Measurements from ENCODE around the gene TTC7B. TPM values are rescaled to one million over a fixed set of nuclear protein-coding genes. Genes with fewer than 3 reads are reported as not detected.

The TTC7B gene
- total and polyA plus RNA-seq, 2 donors (not counting 1 experiment from before 2014, with no cell fraction given) = 18.8 to 37.5 TPM

DNA sequence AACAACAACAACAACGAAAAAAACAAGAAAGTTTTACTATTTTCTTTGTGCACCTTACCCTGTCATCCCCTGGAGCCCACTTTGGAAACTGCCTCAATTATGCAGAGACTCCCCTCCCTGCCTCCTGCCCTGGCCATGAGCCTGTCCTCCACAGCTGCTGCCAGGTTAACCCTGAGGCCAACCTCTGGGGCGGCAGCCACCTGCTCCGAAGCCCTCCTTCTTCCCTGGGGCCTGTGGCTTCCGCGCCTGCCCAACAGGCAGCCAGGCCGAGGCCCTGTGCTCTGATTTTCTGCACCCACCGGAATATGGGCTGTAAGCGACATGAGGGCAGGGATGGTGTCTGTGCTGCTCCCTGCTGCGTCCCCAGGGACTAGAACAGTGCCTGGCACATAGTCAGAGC is 236.4 kb downstream of the TTC7B start:
- Histone ChIP-seq H4K20me1 (ENCODE audit: control insufficient read depth, extremely low read depth, insufficient read depth, low read length) (no peaks in the 10 kb centered on the region), H3K36me3 (ENCODE audit: control insufficient read depth, insufficient read depth, low read length) (peaks cover 2% of the 10 kb centered on the region), H3K4me2 (ENCODE audit: extremely low read depth, insufficient read depth, low read length) (no peak overlapping the region), H2AFZ (ENCODE audit: low read length) (no peak overlapping the region), H3K27me3 (ENCODE audit: control insufficient read depth, insufficient read depth, low read length) (no peaks in the 10 kb centered on the region), H3K9me3 (ENCODE audit: control insufficient read depth, insufficient read depth, low read depth, low read length) (no peaks in the 10 kb centered on the region), H3K4me3 (replicated peaks in 1 of 4; ENCODE audit: control extremely low read depth in 1 of 4, insufficient read depth in 1 of 4, low read depth in 3 of 4, low read length in 4 of 4) (no peak overlapping the region), H3K4me1 (ENCODE audit: control insufficient read depth, extremely low read depth, insufficient read depth, low read length) (no peaks in the 10 kb centered on the region), H3K79me2 (ENCODE audit: control insufficient read depth, insufficient read depth, low read length) (no peaks in the 10 kb centered on the region), H3K9ac (ENCODE audit: insufficient read depth, low read length) (no peak overlapping the region), H3K27ac (ENCODE audit: insufficient read depth, low read length) (no peak overlapping the region)
- DNase-seq (ENCODE audit: low read depth in 2 of 2) = no peak
- TF ChIP-seq, protein P1, sequence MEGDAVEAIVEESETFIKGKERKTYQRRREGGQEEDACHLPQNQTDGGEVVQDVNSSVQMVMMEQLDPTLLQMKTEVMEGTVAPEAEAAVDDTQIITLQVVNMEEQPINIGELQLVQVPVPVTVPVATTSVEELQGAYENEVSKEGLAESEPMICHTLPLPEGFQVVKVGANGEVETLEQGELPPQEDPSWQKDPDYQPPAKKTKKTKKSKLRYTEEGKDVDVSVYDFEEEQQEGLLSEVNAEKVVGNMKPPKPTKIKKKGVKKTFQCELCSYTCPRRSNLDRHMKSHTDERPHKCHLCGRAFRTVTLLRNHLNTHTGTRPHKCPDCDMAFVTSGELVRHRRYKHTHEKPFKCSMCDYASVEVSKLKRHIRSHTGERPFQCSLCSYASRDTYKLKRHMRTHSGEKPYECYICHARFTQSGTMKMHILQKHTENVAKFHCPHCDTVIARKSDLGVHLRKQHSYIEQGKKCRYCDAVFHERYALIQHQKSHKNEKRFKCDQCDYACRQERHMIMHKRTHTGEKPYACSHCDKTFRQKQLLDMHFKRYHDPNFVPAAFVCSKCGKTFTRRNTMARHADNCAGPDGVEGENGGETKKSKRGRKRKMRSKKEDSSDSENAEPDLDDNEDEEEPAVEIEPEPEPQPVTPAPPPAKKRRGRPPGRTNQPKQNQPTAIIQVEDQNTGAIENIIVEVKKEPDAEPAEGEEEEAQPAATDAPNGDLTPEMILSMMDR (conservative IDR thresholded peaks at IDR 0.05 in 1 of 2, IDR thresholded peaks at IDR 0.05 in 1 of 2; ENCODE audit: low read depth in 1 of 2, low read length in 2 of 2) = no peak

- H3K9ac ChIP-seq (ENCODE audit: insufficient read depth, low read length) = no peak overlapping the region
- no peak for TF ChIP-seq EZH2 (IDR thresholded peaks at IDR 0.05; ENCODE audit: low read length, missing control alignments)
- TF ChIP-seq, protein P1 (conservative IDR thresholded peaks at IDR 0.05 in 1 of 2, IDR thresholded peaks at IDR 0.05 in 1 of 2; ENCODE audit: low read depth in 1 of 2, low read length in 2 of 2) = no peak
- H4K20me1 ChIP-seq (ENCODE audit: control insufficient read depth, extremely low read depth, insufficient read depth, low read length) = no peaks in the 10 kb centered on the region
- no peak overlapping the region for H2AFZ ChIP-seq (ENCODE audit: low read length)
- no peak overlapping the region for H3K4me2 ChIP-seq (ENCODE audit: extremely low read depth, insufficient read depth, low read length)
- peaks cover 2% of the 10 kb centered on the region for H3K36me3 ChIP-seq (ENCODE audit: control insufficient read depth, insufficient read depth, low read length)
- H3K9me3 ChIP-seq (ENCODE audit: control insufficient read depth, insufficient read depth, low read depth, low read length) = no peaks in the 10 kb centered on the region
- H3K4me1 ChIP-seq (ENCODE audit: control insufficient read depth, extremely low read depth, insufficient read depth, low read length) = no peaks in the 10 kb centered on the region
- no peak overlapping the region for H3K4me3 ChIP-seq (replicated peaks in 1 of 4; ENCODE audit: control extremely low read depth in 1 of 4, insufficient read depth in 1 of 4, low read depth in 3 of 4, low read length in 4 of 4)
- H3K27me3 ChIP-seq (ENCODE audit: control insufficient read depth, insufficient read depth, low read length) = no peaks in the 10 kb centered on the region
- H3K27ac ChIP-seq (ENCODE audit: insufficient read depth, low read length) = no peak overlapping the region
- DNase-seq (ENCODE audit: low read depth in 2 of 2) = no peak
- no peaks in the 10 kb centered on the region for H3K79me2 ChIP-seq (ENCODE audit: control insufficient read depth, insufficient read depth, low read length)
These were observed 237.1 kb downstream of the TTC7B start for GRCh38 chr14:90579088-90579487.

DNA sequence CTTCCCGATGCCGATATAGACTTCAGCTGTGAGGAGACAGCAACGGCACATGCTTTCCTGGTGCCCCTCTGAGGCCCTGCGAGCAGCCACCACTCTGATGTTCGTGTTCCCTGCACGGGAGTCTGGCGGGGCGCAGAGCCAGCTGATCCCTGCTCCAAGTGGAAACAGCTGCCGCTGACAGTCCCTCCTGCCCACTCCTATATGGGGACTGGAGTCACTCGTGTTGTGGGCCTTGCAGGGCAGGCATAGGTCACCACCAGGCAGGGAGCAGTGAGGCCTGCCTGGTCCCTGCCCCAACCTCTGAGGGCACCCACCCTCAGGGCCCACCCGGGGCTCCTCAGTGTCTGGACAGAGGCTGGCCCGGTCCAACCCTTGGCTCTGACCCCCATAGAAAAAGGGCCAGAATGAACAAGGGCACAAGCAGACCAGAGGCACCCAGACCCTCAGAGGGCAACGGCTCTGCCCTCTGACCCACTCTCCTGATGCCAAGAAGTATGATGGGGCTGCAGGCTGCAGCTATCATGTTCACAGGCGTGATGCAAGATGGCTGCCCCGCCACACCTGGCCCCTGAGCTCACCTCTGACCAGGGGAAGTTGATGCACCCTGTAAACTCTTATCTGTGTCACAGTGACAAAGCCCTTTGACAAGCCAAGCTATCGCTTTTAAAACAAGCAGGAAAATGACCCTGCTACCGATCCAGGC is 237.8 kb downstream of the TTC7B start:
- peaks cover 2% of the 10 kb centered on the region for H3K36me3 ChIP-seq (ENCODE audit: control insufficient read depth, insufficient read depth, low read length)
- no peak overlapping the region for H3K4me2 ChIP-seq (ENCODE audit: extremely low read depth, insufficient read depth, low read length)
- no peak overlapping the region for H3K27ac ChIP-seq (ENCODE audit: insufficient read depth, low read length)
- H3K9me3 ChIP-seq (ENCODE audit: control insufficient read depth, insufficient read depth, low read depth, low read length) = no peaks in the 10 kb centered on the region
- H3K79me2 ChIP-seq (ENCODE audit: control insufficient read depth, insufficient read depth, low read length) = no peaks in the 10 kb centered on the region
- no peak overlapping the region for H3K9ac ChIP-seq (ENCODE audit: insufficient read depth, low read length)
- TF ChIP-seq EZH2 (IDR thresholded peaks at IDR 0.05; ENCODE audit: low read length, missing control alignments) = no peak
- TF ChIP-seq, protein P1 (conservative IDR thresholded peaks at IDR 0.05 in 1 of 2, IDR thresholded peaks at IDR 0.05 in 1 of 2; ENCODE audit: low read depth in 1 of 2, low read length in 2 of 2) = no peak
- no peak overlapping the region for H3K4me3 ChIP-seq (replicated peaks in 1 of 4; ENCODE audit: control extremely low read depth in 1 of 4, insufficient read depth in 1 of 4, low read depth in 3 of 4, low read length in 4 of 4)
- no peaks in the 10 kb centered on the region for H3K4me1 ChIP-seq (ENCODE audit: control insufficient read depth, extremely low read depth, insufficient read depth, low read length)
- no peaks in the 10 kb centered on the region for H3K27me3 ChIP-seq (ENCODE audit: control insufficient read depth, insufficient read depth, low read length)
- no peaks in the 10 kb centered on the region for H4K20me1 ChIP-seq (ENCODE audit: control insufficient read depth, extremely low read depth, insufficient read depth, low read length)
- H2AFZ ChIP-seq (ENCODE audit: low read length) = no peak overlapping the region
- no peak for DNase-seq (ENCODE audit: low read depth in 2 of 2)

Measured in fibroblast of lung (primary cell).